ENCODE results near the gene LEPROT.

LEPROT gene

DNA sequence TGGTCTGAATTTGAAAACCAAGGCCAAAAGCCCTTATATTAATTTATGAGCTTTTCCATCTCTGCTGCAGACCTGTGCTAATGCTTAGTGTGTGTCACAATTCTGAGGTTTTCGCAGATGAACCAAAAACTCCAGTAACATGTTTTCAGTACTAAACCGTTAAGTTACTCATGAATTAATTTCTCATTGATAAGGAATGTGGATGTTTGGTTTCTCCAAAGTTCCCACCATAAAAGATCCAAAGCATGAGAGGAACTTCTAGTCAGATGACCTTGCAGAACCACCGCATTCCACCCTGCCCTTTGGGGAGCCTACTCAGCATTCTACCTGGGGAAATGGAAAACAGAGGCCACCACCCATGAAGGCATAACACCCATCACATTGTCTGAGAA is 7.5 kb upstream of the LEPROT start:
- DNase-seq = no peak

DNA sequence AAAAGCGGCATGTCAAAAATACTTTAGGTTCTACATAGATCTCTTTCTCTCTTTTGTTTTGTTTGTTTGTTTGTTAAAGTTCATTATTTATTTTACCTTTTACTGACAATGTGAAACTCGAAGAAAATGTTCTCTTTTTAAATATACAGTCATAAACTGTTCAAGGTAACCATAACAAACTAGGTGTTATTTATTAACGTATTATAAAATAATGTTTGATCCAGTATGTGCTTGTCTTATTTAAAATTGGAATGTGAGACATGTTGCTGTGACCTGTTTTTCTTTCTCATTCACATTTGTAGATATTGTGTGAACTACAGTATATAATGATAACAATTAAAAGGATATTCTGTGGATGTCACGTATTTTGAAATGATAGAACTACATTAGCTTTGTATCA is 5.9 kb upstream of the LEPROT start:
- no peak for DNase-seq

DNA sequence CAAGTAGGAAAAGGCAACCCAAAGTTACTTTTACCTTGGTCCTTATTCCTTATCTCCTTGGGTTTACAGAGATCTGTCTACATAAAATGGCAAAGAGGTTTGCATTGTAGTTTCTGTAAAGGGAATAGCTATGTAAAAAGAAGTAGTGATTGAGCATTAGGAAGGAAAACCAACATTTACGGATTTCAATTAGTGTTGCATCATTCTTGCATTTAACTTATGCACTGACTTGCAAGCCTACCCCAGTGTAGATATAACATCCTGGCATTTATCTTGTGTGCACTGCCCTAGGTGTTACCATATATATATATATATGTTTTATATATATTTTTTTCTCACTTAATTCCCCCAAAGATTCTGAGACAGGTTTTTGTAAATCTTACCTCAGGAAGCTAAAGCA is 3.7 kb upstream of the LEPROT start:
- no peak for DNase-seq

DNA sequence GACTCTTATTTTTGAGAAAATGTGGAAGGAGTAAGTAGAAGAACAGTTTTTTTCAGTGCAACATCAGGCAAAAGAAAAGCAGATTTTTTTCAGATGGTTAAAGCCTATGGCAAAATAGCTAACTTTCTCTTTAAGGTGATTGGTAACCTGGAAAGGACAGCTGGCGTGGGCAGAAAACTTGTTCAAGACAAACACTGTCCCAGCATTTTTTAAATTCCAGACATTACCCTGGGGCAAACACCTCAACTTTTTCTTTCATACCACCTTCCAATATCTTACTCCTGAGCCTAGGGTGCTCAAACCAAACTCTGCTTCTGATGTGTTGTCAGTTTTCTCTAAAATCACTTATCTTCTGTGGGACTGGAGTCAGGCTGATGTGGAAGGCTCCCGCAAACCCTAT is 2.7 kb upstream of the LEPROT start:
- no peak for DNase-seq

DNA sequence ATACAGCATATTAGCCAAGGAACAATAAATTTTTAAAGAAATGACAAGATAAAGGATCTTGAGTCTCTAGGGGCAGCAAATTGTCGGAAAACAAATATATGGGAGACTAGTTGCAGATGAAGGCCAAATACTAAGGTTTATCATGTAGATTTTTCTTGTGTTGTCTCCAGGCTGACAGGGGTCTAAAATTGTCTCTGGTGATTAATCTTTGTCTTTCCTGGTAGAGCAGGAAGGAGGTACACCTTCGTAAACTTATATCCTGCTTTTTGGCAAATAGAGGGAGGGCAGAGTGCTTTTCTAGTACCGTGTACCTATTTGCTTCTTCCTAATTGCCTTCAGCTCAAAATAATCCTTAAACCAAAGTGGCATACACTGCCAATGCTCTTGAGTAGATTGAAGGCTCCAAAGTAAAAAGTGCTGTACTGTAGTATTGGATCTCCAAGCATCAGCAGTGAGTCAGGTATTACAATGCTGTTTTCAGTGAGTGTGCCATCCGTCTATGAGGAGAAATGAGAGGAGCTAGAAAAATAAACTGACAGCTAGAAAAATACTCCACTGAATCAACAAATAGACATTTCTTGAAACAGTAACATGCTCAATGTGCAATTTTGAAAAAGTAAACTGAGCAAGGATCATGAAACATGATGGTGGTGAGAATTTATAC is 1.8 kb upstream of the LEPROT start:
- no peak for DNase-seq

DNA sequence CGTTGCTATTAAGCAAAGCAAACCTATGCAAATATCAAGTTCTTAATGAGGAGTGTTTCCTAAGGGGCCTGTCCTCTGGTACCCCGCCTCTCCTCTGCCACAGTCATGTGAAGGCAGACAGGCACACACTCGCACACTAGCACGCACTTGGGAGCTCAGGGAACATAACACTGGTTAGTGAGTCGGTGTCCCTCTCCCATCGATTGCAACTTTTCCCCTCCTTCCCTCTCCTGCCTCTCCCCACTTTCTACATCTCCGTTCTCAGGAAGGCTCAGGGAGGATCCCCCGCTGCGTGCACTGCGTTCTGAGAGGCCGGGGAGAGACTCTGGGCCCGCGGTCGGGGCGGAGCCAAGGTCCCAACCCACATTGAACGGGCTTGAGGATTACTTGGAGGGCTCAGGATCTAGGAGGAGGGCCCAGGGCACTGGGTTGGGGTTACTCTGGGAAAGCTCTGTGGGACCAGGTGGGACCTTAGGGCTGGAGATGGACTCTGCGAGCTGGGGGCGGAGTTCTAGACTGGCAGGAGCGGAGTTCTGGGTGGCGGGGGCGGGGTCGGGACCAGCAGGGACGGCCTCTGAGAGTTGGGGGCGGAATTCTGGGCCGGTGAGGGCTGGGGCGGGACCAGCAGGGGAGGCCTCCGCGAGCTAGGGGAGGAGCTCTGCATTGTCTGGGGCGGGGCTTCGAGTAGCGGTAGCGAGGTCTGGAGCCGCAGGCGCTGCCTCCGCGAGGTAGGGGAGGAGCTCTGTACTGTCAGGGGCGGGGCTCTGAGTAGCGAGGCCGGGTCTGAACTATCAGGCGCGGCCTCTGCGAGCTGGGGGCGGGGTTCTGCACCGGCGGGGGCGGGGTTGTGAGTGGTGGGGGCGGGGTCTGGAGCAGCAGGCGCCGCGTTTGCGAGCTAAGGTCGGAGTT is 533 bp upstream of the LEPROT start:
- DNase-seq = peak; percentile 95

DNA sequence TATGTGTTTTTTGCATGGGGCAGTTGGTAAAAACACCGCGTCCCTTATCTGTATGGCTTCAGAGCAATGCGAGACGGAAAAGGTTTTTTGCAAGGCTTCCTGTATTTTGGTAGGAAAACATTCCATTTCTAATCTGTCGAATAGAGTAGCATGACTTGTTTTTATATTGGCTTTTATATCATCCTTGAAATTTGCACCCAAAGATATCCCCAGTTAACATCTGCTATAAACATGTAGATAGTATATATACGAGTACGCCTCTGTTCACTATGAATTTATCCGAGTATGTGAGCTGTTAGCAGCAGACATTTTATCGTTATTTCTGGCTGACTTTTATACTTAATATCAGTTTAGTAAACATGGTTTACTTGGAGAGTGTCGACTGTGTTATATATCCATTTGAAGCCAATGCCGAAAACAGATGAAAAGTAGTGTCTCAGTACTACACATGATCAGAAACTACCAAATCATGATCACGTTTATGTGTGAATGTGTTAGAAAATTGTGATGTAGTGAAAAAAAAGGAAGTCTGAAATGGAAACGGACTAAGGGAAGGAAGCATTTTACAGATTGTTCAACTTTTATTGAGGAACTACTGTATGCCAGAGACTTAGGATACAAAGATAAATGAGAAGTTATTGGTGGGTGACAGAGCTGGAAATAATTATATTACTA is 1.0 kb downstream of the LEPROT start:
- DNase-seq = peak; percentile 69

DNA sequence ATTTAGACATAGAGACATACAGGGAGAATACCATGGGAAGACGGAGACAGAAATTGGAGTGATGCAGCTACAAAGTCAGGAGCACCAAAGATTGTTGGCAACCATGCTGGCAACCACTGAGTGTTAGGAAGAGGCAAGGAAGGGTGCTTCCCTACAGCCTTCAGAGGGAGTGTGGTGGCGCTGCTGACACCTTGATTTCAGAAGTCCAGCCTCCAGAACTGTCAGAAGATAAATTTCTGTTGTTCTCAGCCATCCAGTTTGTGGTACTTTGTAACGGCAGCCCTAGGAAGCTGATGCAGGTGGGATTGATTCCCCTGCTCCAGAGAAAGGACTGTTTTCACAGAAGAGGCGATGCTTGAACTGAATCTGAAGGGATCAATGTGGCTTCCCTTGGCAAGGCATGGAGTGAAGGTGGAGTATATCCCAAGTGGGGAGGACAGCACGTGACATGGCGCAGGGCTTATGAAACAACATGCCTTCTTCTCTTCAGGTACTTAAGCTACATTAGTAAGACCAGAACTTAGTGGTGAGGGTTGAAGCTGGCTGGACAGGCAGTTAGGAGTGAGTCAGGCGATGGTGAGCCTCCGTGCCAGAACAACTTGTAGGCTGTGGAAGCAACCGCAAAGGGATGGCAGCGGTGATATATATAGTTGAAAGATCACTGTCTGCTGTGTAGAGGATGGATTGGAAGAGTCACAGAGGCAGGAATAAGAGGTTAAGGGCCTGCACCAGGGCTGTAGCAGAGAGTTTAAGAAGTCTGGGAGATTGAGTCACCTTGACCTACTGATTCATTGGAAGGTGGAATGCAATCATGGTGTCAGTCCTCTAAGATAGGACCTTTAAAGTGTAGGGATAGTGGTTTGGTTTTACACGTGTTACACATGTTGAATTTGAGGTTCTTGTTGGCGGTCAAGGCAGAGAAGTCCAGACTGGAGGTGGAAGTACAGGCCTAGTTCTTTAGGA is 2.1 kb downstream of the LEPROT start:
- peak; percentile 39 for DNase-seq

DNA sequence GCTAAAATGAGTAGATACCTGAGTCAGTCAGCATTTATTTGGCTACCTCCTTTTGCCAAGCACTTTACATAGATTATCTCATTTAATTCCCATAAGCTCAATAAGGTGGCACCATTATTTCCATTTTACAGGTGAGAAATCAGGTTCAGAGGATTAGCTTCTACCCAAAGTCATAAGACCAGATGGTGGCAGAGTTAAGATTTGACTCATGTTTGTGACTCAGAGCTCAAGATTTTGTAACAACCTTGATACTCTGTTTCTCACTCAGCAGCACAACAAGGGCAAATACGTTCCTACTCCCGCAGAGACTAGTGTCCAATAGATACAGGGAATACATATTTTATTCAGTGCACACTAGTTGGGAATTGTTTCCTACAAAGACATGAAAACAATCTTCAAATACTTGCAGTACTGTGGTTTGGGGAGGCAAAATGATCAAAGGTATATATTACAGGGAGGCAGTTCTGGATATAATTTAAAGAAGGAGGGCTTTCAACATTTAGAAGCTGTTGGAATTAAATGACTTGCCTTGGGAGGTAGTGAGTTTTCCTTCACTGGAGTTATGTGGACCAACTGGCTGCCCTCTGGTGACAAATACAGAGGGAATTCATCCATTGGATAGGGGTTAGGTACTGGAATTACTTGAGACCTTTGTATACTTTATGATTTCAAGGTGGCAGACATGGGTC is 3.6 kb downstream of the LEPROT start:
- peak; percentile 36 for DNase-seq

DNA sequence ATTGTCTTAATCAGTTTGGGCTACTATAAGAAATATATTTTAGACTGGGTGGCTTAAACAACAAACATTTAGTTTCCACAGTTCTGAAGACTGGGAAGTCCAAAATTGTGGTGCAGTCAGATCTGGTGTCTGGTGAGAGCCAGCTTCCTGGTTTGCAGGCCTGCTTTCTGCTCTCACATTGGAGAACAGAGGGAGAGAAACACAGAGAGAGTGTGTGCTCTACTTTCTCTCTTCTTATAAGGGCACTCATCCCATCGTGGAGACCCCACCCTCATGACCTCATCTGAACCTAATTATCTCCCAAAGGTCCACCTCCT is 4.1 kb downstream of the LEPROT start:
- no peak for DNase-seq

DNA sequence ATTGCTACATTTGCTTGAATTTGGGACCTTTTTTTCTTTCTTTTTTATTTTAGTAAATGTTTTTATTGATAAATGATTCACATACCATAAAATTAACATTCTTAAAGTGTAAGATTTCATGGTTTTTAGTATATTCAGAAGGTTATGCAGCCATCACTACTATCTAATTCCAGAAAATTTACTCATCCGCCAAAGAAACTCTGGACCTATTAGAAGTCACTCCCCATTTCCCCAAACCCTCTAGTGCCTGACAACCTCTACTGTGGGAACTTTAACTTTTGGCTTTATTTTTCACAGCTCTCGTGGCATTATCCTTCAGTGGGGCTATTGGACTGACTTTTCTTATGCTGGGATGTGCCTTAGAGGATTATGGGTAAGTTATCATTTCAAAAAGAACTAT is 4.5 kb downstream of the LEPROT start:
- no peak for DNase-seq

DNA sequence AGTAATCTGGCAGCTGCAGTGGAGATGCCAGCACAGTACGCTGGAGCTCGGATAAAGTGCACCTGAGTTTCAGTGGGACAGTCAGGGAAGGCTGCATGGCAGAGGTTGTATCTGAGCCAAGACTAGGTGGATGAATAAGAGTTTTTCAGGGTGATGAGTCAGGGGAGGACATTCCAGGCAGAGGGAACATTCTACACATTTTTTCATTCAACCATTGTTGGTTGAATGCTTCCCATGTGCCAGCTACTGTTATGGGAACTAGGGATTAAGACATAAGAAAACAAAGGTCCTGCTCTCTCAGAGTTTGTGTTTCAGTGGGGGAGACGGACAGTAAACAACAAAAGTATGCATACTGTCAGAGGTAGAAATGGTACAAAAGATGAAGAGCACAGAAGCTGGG is 5.2 kb downstream of the LEPROT start:
- no peak for DNase-seq

DNA sequence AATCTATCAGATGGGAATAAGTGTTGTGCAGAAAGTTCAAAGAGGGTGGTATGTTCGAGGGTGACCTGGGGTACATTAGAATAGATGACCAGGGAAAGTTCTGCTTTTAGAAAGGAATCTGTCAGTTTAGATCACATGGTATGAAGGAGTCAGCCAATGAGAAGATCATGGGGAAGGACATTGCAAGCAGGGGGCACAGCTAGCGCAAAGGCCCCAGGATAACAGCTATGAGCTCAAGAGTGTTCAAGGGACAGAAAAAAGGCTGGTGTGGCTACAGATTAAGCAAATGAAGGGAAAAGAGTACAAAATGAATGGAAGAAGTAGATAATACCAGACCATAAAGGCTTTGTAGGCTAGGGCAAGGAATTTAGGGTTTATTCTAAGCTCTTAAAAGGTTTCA is 8.6 kb downstream of the LEPROT start:
- peak; percentile 5 for DNase-seq

DNA sequence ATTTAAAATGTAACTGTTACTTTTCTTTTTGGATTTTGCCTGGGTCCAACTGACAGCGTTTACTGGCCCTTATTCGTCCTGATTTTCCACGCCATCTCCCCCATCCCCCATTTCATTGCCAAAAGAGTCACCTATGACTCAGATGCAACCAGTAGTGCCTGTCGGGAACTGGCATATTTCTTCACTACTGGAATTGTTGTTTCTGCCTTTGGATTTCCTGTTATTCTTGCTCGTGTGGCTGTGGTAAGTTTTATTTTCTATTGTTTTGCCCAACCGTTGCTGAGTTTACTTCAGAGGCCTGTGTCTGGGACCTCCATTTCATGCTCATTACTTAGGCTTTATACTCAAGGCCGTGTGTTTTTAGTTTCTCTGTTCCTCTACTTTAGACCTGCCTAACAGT is 9.3 kb downstream of the LEPROT start:
- peak; percentile 68 for DNase-seq

DNA sequence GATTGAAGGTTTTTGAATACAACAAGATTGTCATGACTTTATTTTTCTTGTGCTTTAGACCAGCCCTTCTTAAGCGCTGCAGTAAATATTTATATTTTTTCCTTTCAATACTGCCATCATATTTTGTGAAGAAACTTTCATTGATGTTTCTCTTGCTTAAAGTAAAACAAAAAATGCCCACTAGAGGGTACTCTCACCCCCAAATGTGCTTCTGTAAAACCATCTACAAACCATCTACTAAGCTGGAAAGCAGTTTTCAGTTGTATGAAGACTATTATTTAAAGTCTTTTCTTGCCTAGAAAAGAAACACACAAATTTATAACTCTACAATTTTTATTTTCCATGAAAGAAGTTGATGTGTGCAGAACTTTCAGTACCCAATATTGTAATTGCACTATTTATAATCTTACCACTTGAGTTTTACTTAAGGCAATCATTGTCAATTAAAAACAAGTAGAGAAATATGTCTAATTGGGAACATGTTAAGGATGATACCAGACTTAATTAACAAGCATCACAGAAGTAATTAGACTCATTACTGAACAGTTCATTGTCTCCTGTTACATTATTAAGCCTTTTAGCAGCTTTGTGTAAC is 10.7 kb downstream of the LEPROT start:
- DNase-seq = peak; percentile 51

DNA sequence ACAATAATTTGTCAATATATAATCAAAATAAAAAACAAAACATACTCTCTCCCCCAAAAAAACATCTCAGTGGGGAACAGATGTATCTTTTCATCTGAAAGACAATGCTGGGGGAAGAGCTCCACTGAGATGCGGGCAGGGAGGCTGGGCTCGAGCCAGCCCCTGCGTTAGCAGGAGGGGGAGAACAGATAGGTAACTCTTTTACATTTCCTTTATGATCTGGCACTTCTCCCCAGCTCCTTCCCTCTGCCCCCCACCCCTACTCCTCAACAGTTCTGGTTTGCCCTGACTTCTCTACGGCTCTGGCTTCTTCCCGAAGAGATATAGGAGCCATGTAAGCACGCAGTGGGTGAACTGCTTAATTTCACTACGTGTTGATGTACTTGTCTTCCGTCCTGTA is 12.4 kb downstream of the LEPROT start:
- no peak for DNase-seq

DNA sequence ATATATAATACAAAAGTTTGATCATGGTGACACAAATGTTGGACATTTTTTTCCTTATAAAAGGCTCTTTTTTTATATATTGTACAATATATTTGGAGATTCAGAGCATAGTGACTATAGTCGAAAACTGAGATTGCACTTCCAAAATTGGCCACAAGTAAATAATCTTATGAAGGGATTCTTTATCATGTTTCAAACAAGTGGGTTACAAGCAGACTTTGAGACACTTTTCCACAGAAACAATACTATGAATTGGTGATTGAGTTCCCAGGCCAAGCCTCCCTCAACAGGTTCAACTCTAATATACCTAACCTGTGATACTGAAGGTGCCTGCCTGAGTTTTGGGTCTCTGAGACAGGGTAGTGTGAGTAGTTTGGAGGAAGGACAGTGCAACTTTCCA is 13.8 kb downstream of the LEPROT start:
- DNase-seq = no peak

DNA sequence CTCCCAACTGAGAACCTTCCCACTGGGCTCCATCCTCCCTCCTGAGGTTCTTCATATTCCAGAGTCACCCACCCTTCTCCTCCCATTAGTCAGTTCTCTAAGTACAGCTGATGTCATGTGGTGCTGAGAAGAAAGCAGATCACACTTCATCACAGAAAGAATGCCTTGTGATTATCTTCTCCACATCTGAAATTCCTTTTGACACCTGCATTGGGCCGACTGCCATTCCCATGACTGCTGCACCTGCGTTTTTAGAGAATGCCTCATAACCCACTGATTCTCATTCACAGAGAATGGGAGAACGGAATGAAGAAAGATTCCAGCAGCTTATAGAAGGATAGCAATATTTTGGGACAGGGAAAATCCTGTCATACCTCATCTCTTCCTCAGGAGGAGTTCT is 14.3 kb downstream of the LEPROT start:
- DNase-seq = no peak

DNA sequence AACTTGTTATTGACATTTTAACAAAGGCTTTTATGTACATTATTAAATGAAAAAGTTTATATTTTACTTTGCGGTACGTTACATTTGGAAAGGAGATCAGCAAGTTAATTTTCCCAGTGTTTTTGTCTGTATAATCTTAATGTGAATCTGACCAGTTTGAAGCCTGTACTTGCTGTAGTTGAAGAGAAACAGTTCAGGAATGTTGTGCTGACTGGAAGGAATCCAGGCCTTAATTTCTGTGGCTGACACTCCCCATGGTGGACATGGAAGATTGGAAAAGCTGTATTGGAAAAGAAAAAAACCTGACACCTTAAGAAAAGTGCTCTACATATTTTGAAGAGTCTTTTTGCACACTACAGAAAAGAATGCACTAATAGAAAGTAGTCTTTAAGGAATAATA is 15.5 kb downstream of the LEPROT start:
- no peak for DNase-seq

DNA sequence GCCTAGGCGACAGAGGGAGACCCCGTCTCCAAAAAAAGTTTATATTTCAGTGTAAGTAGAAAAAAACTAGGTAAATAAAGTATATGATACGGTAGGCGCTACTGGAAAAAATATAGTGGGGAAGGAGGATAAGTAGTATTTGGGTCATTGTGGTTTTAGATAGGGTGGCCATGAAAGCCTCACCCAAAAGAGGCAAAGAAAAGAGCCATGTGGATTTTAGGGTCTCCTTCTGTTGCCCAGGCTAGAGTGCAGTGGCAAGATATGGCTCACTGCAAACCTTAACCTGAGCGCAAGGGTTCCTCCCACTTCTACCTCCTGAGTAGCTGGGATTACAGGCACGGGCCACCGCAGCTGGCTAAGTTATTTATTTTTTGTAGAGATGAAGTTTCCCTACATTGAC is 17.1 kb downstream of the LEPROT start:
- DNase-seq = no peak

DNA sequence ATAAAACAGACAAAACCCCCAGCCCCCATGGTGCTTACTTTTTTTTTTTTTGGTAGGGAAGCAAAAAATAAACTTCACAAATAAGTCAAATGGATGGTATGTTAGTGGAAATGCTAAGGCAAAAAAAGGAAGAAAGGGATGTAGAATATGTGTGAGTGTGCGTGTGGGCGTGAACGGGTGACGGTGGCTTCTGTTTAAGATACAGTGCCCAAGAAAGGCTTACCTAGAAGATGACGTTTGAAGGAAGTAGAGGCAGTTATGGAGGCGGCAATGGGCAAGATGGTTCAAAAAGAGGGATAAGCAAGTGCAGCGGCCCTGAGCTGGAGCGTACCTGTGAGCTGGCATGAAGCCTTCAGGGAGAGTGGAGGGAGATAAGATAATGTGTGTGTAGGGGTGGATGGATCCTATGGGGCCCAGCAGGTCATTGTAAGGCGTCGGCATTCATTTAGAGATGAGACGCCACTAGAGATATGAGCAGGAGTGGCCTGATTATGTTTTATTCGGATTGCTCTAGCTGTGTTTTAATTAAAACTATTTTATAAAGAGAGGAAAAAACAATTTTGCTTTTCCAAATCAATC is 19.9 kb downstream of the LEPROT start:
- peak; percentile 1 for DNase-seq

DNA sequence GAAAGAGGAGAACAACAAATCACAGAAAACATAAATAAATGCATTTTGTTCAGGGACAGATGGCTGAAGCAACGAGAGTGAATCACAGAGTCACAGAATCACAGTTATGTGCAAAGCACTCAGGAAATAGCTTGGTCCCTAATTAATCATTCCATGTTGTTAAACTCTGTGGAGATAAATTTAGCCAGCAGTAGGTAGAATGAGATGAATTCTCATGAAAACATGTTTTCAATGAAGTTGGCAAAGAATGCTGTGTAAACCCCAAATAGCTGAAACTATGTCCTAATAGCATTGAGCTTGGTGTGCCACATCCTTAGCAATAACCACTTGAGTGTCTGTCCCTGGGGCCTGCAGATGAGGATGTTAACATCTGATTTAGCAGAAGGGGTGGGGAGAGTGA is 20.4 kb downstream of the LEPROT start:
- DNase-seq = no peak

Data from MV-4-11 (cell line).